Measurements from ENCODE around the gene CHST9.

DNA sequence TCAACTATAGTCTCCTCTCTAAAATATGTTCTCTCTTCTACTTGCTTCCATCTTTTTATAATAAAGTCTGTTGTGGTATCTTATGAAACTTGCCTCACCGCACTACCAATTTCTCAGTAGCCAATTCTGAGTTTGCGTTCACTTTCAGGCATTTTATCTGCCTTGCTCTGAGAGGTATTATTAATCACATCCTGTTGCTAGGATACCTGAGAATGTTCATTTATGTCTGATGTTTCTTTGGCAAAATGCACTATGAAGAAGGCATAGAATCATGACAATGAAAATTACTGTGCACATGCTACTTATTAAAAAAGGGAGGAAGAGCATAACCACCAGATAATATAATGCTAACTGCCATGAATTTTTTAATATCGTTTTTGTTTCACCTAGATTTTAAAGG is 130.2 kb downstream of the CHST9 start:
- TF ChIP-seq, protein P1, sequence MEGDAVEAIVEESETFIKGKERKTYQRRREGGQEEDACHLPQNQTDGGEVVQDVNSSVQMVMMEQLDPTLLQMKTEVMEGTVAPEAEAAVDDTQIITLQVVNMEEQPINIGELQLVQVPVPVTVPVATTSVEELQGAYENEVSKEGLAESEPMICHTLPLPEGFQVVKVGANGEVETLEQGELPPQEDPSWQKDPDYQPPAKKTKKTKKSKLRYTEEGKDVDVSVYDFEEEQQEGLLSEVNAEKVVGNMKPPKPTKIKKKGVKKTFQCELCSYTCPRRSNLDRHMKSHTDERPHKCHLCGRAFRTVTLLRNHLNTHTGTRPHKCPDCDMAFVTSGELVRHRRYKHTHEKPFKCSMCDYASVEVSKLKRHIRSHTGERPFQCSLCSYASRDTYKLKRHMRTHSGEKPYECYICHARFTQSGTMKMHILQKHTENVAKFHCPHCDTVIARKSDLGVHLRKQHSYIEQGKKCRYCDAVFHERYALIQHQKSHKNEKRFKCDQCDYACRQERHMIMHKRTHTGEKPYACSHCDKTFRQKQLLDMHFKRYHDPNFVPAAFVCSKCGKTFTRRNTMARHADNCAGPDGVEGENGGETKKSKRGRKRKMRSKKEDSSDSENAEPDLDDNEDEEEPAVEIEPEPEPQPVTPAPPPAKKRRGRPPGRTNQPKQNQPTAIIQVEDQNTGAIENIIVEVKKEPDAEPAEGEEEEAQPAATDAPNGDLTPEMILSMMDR (IDR thresholded peaks at IDR 0.05; ENCODE audit: low read length): no peak
- no peak for TF ChIP-seq EZH2 (IDR thresholded peaks at IDR 0.05; ENCODE audit: borderline replicate concordance, low read length)

All from OCI-LY1 (cell line).